ENCODE results near the gene RTL10. TPM values are rescaled to one million over a fixed set of nuclear protein-coding genes. Genes with fewer than 3 reads are reported as not detected.
"Not testable (repeated sequence)": the region's sequence is repeated elsewhere in the genome, so short reads cannot be mapped to it uniquely, and the experiment has no call there.

RTL10 gene
- polyA plus RNA-seq, 1 donor (not counting 4 experiments of a cell fraction or from before 2014, with no cell fraction given): 12.9 TPM

- no peak overlapping the region for H3K4me2 ChIP-seq (ENCODE audit: control insufficient read depth, extremely low read depth, insufficient read depth, low read depth, low read length)
- H3K36me3 ChIP-seq (ENCODE audit: control insufficient read depth in 2 of 2, extremely low read depth in 1 of 2, insufficient read depth in 2 of 2, low read length in 2 of 2): no peaks in the 10 kb centered on the region
- no peak overlapping the region for H3K4me3 ChIP-seq (ENCODE audit: control insufficient read depth in 2 of 3, extremely low read depth in 1 of 3, insufficient read depth in 2 of 3, low read depth in 1 of 3, low read length in 3 of 3)
- H3K27ac ChIP-seq (ENCODE audit: control insufficient read depth, insufficient read depth, low read length): no peak overlapping the region
- dilution Hi-C loops (cut with MboI; ENCODE audit: extremely low pct_ligation_motif_present, low sequenced_read_pairs): no loop called here
- DNase-seq (ENCODE audit: low read depth, low spot score) (no peak), FAIRE-seq (no peak)
- no peaks in the 10 kb centered on the region for H3K9me3 ChIP-seq (ENCODE audit: control insufficient read depth, low read depth, low read length)
- H3K9me1 ChIP-seq (ENCODE audit: control insufficient read depth, extremely low read depth, insufficient read depth, low read length): no peaks in the 10 kb centered on the region
- no peak for TF ChIP-seq CTCF (optimal IDR thresholded peaks at IDR 0.05 in 1 of 3, IDR thresholded peaks at IDR 0.05 in 1 of 3, conservative IDR thresholded peaks at IDR 0.05 in 1 of 3; ENCODE audit: extremely low read depth in 1 of 3, insufficient read depth in 2 of 3, low read length in 3 of 3)
- H3K4me1 ChIP-seq (ENCODE audit: control insufficient read depth, extremely low read depth, insufficient read depth, low read length): peaks cover 5% of the 10 kb centered on the region
- H3K9ac ChIP-seq (ENCODE audit: control insufficient read depth, extremely low read depth, insufficient read depth, low read length): no peak overlapping the region
- H3K79me2 ChIP-seq (ENCODE audit: control insufficient read depth, insufficient read depth, low read length): no peaks in the 10 kb centered on the region
- H4K20me1 ChIP-seq (ENCODE audit: control insufficient read depth, extremely low read depth, insufficient read depth, low read length): no peaks in the 10 kb centered on the region
- H3K27me3 ChIP-seq (ENCODE audit: control insufficient read depth, extremely low read depth, insufficient read depth, low read length): no peaks in the 10 kb centered on the region
- H2AFZ ChIP-seq (ENCODE audit: control insufficient read depth, low read length): no peak overlapping the region
These were observed 18.2 kb downstream of the RTL10 start for GRCh38 chr22:19836512-19836911.

- no peaks in the 10 kb centered on the region for H3K27me3 ChIP-seq (ENCODE audit: control insufficient read depth, extremely low read depth, insufficient read depth, low read length)
- no peaks in the 10 kb centered on the region for H3K79me2 ChIP-seq (ENCODE audit: control insufficient read depth, insufficient read depth, low read length)
- no peak overlapping the region for H3K4me3 ChIP-seq (ENCODE audit: control insufficient read depth in 2 of 3, extremely low read depth in 1 of 3, insufficient read depth in 2 of 3, low read depth in 1 of 3, low read length in 3 of 3)
- H3K27ac ChIP-seq (ENCODE audit: control insufficient read depth, insufficient read depth, low read length): no peak overlapping the region
- DNase-seq (ENCODE audit: low read depth, low spot score): no peak
- no peaks in the 10 kb centered on the region for H4K20me1 ChIP-seq (ENCODE audit: control insufficient read depth, extremely low read depth, insufficient read depth, low read length)
- FAIRE-seq: no peak
- dilution Hi-C loops (cut with MboI; ENCODE audit: extremely low pct_ligation_motif_present, low sequenced_read_pairs): no loop called here
- no peaks in the 10 kb centered on the region for H3K36me3 ChIP-seq (ENCODE audit: control insufficient read depth in 2 of 2, extremely low read depth in 1 of 2, insufficient read depth in 2 of 2, low read length in 2 of 2)
- H3K4me1 ChIP-seq (ENCODE audit: control insufficient read depth, extremely low read depth, insufficient read depth, low read length): peaks cover 5% of the 10 kb centered on the region
- H2AFZ ChIP-seq (ENCODE audit: control insufficient read depth, low read length): no peak overlapping the region
- no peaks in the 10 kb centered on the region for H3K9me3 ChIP-seq (ENCODE audit: control insufficient read depth, low read depth, low read length)
- no peak overlapping the region for H3K4me2 ChIP-seq (ENCODE audit: control insufficient read depth, extremely low read depth, insufficient read depth, low read depth, low read length)
- TF ChIP-seq EZH2 (IDR thresholded peaks at IDR 0.05; ENCODE audit: low read length): no peak
- no peak for TF ChIP-seq CTCF (optimal IDR thresholded peaks at IDR 0.05 in 1 of 3, IDR thresholded peaks at IDR 0.05 in 1 of 3, conservative IDR thresholded peaks at IDR 0.05 in 1 of 3; ENCODE audit: extremely low read depth in 1 of 3, insufficient read depth in 2 of 3, low read length in 3 of 3)
- no peaks in the 10 kb centered on the region for H3K9me1 ChIP-seq (ENCODE audit: control insufficient read depth, extremely low read depth, insufficient read depth, low read length)
- no peak overlapping the region for H3K9ac ChIP-seq (ENCODE audit: control insufficient read depth, extremely low read depth, insufficient read depth, low read length)
These were observed 20.1 kb downstream of the RTL10 start for GRCh38 chr22:19834599-19834998.

DNA sequence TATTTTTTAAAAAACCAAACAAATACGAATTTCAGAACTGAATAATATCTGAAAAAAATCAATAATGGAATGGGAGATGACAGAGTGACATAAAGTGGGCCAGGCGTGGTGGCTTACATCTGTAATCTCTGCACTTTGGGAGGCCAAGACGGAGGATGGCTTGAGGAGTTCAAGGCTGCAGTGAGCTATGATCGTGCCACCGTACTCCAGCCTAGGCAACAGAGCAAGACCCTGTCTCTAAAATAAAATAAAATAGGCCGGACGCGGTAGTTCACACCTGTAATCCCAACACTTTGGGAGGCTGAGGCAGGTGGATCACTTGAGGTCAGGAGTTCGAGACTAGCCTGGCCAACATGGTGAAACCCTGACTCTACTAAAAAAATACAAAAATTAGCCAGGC, 21.3 kb downstream of the RTL10 start:
- not testable (repeated sequence) for H3K27me3 ChIP-seq (ENCODE audit: control insufficient read depth, extremely low read depth, insufficient read depth, low read length)

More for the DNA sequence above, 21.3 kb downstream of the RTL10 start:
- H3K4me1 ChIP-seq (ENCODE audit: control insufficient read depth, extremely low read depth, insufficient read depth, low read length); H3K4me3 ChIP-seq (ENCODE audit: control insufficient read depth in 2 of 3, extremely low read depth in 1 of 3, insufficient read depth in 2 of 3, low read depth in 1 of 3, low read length in 3 of 3); H4K20me1 ChIP-seq (ENCODE audit: control insufficient read depth, extremely low read depth, insufficient read depth, low read length); dilution Hi-C loops (cut with MboI; ENCODE audit: extremely low pct_ligation_motif_present, low sequenced_read_pairs); H3K79me2 ChIP-seq (ENCODE audit: control insufficient read depth, insufficient read depth, low read length); DNase-seq (ENCODE audit: low read depth, low spot score); FAIRE-seq; H3K9me1 ChIP-seq (ENCODE audit: control insufficient read depth, extremely low read depth, insufficient read depth, low read length); H3K4me2 ChIP-seq (ENCODE audit: control insufficient read depth, extremely low read depth, insufficient read depth, low read depth, low read length); H3K9ac ChIP-seq (ENCODE audit: control insufficient read depth, extremely low read depth, insufficient read depth, low read length); H3K9me3 ChIP-seq (ENCODE audit: control insufficient read depth, low read depth, low read length); H3K27ac ChIP-seq (ENCODE audit: control insufficient read depth, insufficient read depth, low read length); H3K36me3 ChIP-seq (ENCODE audit: control insufficient read depth in 2 of 2, extremely low read depth in 1 of 2, insufficient read depth in 2 of 2, low read length in 2 of 2); H2AFZ ChIP-seq (ENCODE audit: control insufficient read depth, low read length): not testable (repeated sequence)
